ENCODE results near the gene VWDE.
"Not testable (repeated sequence)": the region's sequence is repeated elsewhere in the genome, so short reads cannot be mapped to it uniquely, and the experiment has no call there.

VWDE gene
- total RNA-seq = 0.33 to 18.5 (median 2.4) reads per million in 9 experiments

DNA sequence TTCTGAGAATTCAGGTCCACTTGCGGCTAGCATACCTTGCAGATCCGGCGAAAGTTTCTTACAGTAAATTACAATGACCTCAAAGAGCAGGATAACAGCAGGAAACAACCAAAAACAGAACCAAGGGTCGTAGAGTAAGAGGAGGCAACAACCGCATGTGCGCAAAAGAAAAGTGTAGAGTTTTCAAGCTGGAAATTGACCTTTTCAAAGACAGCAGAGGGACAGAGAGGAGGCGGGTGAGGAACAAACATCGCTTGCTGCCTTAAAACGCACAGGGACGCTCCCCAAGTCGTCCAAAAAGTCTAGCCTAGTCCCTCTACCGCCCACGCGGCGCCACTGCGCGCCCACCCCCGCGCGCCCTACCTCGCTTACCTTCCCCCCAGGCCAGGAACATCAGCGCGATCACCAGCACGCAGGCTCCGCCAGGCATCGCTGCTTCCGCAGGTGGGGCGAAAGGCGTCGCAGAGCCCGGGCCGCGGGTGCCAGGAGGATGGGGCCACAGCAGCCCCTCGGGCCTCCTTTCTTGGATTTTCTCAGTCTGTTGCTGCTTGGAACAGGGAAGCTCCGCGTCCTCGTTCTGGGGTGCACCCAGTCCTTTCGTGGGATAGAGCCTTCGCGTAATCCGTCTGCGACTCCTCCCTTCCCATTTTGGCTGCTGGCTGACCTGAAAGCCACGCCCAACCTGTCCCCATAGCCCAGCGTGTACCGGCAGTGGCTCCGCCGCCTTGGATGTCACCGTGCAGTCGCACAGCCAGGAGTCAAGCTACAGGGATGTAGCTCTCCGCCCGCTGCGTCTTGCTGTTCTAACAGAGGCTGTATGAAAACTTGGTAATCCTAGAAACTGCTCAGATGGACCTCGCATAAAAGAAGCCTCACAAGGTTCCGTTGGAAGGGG is at the start of gene VWDE:
TSS of gene VWDE (minus strand) at position 579 of the 895 bp plus-strand sequence. CDS start at position 430, 149 bp downstream.
- H3K4me1 Mint-ChIP-seq (ENCODE audit: low read depth in 2 of 2) = peaks cover 12% of the 10 kb centered on the region in 2 donors
- peak within 1 kb of the TSS in 1 of 2 donors; percentile 50 for H3K27ac Mint-ChIP-seq
- peak within 1 kb of the TSS; percentile 79 for H3K4me3 Mint-ChIP-seq
- H3K27me3 Mint-ChIP-seq = peaks cover 19 to 59% of the 10 kb centered on the region in 2 donors
- ATAC-seq (replicated peaks) (peak; percentile 84), DNase-seq (peak; percentile 10 to 15 (median 11))
- H3K36me3 Mint-ChIP-seq (ENCODE audit: insufficient read depth) = no peaks in the 10 kb centered on the region
- H3K9me3 Mint-ChIP-seq = peaks cover 0 to 5% of the 10 kb centered on the region in 2 donors

DNA sequence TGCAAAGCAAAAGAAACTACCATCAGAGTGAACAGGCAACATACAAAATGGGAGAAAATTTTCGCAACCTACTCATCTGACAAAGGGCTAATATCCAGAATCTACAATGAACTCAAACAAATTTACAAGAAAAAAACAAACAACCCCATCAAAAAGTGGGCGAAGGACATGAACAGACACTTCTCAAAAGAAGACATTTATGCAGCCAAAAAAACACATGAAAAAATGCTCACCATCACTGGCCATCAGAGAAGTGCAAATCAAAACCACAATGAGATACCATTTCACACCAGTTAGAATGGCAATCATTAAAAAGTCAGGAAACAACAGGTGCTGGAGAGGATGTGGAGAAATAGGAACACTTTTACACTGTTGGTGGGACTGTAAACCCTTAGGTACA is 49.5 kb upstream of the VWDE start:
- DNase-seq; ATAC-seq (replicated peaks); H3K36me3 Mint-ChIP-seq (ENCODE audit: insufficient read depth); H3K27ac Mint-ChIP-seq; H3K4me1 Mint-ChIP-seq (ENCODE audit: low read depth in 2 of 2); H3K4me3 Mint-ChIP-seq; H3K9me3 Mint-ChIP-seq: not testable (repeated sequence)
- peaks cover 0 to 14% of the 10 kb centered on the region in 2 donors for H3K27me3 Mint-ChIP-seq

GRCh38 chr7:12450615-12451014 is 47.0 kb upstream of the VWDE start:
- DNase-seq = no peak
- no peak for ATAC-seq (replicated peaks)
- no peaks in the 10 kb centered on the region for H3K4me1 Mint-ChIP-seq (ENCODE audit: low read depth in 2 of 2)
- H3K9me3 Mint-ChIP-seq = no peaks in the 10 kb centered on the region
- no peaks in the 10 kb centered on the region for H3K36me3 Mint-ChIP-seq (ENCODE audit: insufficient read depth)
- peaks cover 0 to 8% of the 10 kb centered on the region in 2 donors for H3K27me3 Mint-ChIP-seq
- no peak overlapping the region for H3K4me3 Mint-ChIP-seq
- no peak overlapping the region for H3K27ac Mint-ChIP-seq

- Mint-ChIP-seq H3K4me3 (no peak overlapping the region), H3K9me3 (no peaks in the 10 kb centered on the region), H3K27me3 (peaks cover 7 to 9% of the 10 kb centered on the region in 2 donors), H3K4me1 (ENCODE audit: low read depth in 2 of 2) (no peaks in the 10 kb centered on the region), H3K27ac (no peak overlapping the region), H3K36me3 (ENCODE audit: insufficient read depth) (no peaks in the 10 kb centered on the region)
- DNase-seq (no peak), ATAC-seq (replicated peaks) (no peak)
Observed at GRCh38 chr7:12444785-12445184, 41.1 kb upstream of the VWDE start.

DNA sequence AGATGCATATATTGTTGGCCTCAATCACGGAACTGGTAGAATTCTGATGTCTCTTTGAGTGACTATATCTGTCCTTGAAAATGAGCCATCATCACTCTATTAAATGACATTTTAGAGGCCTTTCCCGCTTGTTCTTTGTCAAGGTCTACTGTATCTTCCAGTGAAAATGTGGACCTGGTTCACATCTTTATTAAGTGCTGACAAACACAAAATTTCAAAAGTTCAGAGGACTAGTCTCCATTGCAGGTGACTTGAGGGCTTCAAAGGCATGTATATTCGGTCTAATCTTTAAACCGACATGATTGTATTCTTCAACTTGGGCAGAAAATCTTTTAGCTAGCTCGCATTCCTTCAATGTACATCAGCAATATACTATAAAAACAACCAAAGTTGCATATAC is 36.6 kb upstream of the VWDE start:
- no peaks in the 10 kb centered on the region for H3K9me3 Mint-ChIP-seq
- ATAC-seq (replicated peaks) = no peak
- H3K4me1 Mint-ChIP-seq (ENCODE audit: low read depth in 2 of 2) = no peaks in the 10 kb centered on the region
- no peak overlapping the region for H3K27ac Mint-ChIP-seq
- H3K4me3 Mint-ChIP-seq = no peak overlapping the region
- no peaks in the 10 kb centered on the region for H3K36me3 Mint-ChIP-seq (ENCODE audit: insufficient read depth)
- peaks cover 22 to 29% of the 10 kb centered on the region in 2 donors for H3K27me3 Mint-ChIP-seq
- no peak for DNase-seq

- no peak overlapping the region for H3K4me3 Mint-ChIP-seq
- H3K9me3 Mint-ChIP-seq = no peaks in the 10 kb centered on the region
- no peaks in the 10 kb centered on the region for H3K36me3 Mint-ChIP-seq (ENCODE audit: insufficient read depth)
- DNase-seq = no peak
- H3K4me1 Mint-ChIP-seq (ENCODE audit: low read depth in 2 of 2) = no peaks in the 10 kb centered on the region
- H3K27me3 Mint-ChIP-seq = peaks cover 13 to 29% of the 10 kb centered on the region in 2 donors
- no peak for ATAC-seq (replicated peaks)
- no peak overlapping the region for H3K27ac Mint-ChIP-seq
Observed at GRCh38 chr7:12436896-12437535, 33.4 kb upstream of the VWDE start.

- Mint-ChIP-seq H3K27me3 (peaks cover 13 to 29% of the 10 kb centered on the region in 2 donors), H3K9me3 (no peaks in the 10 kb centered on the region), H3K36me3 (ENCODE audit: insufficient read depth) (no peaks in the 10 kb centered on the region), H3K27ac (no peak overlapping the region), H3K4me1 (ENCODE audit: low read depth in 2 of 2) (no peaks in the 10 kb centered on the region), H3K4me3 (no peak overlapping the region)
- no peak for DNase-seq
- ATAC-seq (replicated peaks) = no peak
Observed at GRCh38 chr7:12436126-12436525, 32.5 kb upstream of the VWDE start.

DNA sequence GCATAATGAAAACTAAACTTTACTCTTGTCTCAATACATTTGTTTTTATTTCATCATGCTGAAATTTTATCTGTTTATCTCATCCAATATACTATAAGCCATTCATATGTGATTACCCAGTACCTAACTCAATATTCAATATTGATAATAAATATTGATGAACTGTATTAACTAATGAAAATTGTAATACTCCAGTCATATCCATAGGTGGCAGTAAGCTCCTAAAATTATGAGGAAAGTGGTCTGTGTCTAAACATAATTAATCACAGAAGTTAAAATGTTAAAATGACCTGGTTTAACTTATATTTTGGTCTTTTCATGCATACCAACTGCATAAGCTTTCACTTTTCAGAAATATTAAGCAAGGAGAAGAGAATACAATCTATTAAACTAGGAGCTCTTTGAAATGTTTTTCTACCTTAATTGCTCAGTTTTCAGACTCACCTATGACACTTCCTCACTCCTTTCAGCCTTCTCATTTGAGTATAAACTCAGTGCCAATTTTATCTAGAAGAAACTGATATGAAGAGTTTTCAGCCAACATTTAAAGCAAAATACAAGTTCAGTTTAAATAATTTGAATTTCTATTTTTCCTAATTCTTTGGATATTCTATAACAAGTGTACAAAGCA is 30.5 kb upstream of the VWDE start:
- ATAC-seq (replicated peaks) (no peak), DNase-seq (no peak)
- H3K27ac Mint-ChIP-seq = no peak overlapping the region
- H3K4me3 Mint-ChIP-seq = no peak overlapping the region
- no peaks in the 10 kb centered on the region for H3K9me3 Mint-ChIP-seq
- no peaks in the 10 kb centered on the region for H3K36me3 Mint-ChIP-seq (ENCODE audit: insufficient read depth)
- H3K27me3 Mint-ChIP-seq = peaks cover 17 to 19% of the 10 kb centered on the region in 2 donors
- H3K4me1 Mint-ChIP-seq (ENCODE audit: low read depth in 2 of 2) = no peaks in the 10 kb centered on the region

GRCh38 chr7:12431886-12432556 is 28.4 kb upstream of the VWDE start:
- no peaks in the 10 kb centered on the region for H3K36me3 Mint-ChIP-seq (ENCODE audit: insufficient read depth)
- H3K4me1 Mint-ChIP-seq (ENCODE audit: low read depth in 2 of 2) = no peaks in the 10 kb centered on the region
- DNase-seq (no peak), ATAC-seq (replicated peaks) (no peak)
- peaks cover 15 to 22% of the 10 kb centered on the region in 2 donors for H3K27me3 Mint-ChIP-seq
- H3K9me3 Mint-ChIP-seq = no peaks in the 10 kb centered on the region
- no peak overlapping the region for H3K27ac Mint-ChIP-seq
- H3K4me3 Mint-ChIP-seq = no peak overlapping the region

GRCh38 chr7:12425311-12425710 is 21.6 kb upstream of the VWDE start:
- ATAC-seq (replicated peaks) = no peak
- no peak for DNase-seq
- Mint-ChIP-seq H3K4me1 (ENCODE audit: low read depth in 2 of 2) (no peaks in the 10 kb centered on the region), H3K36me3 (ENCODE audit: insufficient read depth) (peaks cover 3% of the 10 kb centered on the region), H3K9me3 (peaks cover 0 to 3% of the 10 kb centered on the region in 2 donors), H3K27ac (no peak overlapping the region), H3K4me3 (no peak overlapping the region), H3K27me3 (peaks cover 0 to 15% of the 10 kb centered on the region in 2 donors)

- peak overlapping the region in 1 of 2 donors; percentile 36 for H3K27ac Mint-ChIP-seq
- peaks cover 3% of the 10 kb centered on the region for H3K36me3 Mint-ChIP-seq (ENCODE audit: insufficient read depth)
- H3K4me3 Mint-ChIP-seq = no peak overlapping the region
- ATAC-seq (replicated peaks) = no peak
- H3K9me3 Mint-ChIP-seq = peaks cover 0 to 3% of the 10 kb centered on the region in 2 donors
- no peak for DNase-seq
- H3K27me3 Mint-ChIP-seq = peaks cover 0 to 11% of the 10 kb centered on the region in 2 donors
- H3K4me1 Mint-ChIP-seq (ENCODE audit: low read depth in 2 of 2) = no peaks in the 10 kb centered on the region
Observed at GRCh38 chr7:12423997-12424745, 20.5 kb upstream of the VWDE start.

DNA sequence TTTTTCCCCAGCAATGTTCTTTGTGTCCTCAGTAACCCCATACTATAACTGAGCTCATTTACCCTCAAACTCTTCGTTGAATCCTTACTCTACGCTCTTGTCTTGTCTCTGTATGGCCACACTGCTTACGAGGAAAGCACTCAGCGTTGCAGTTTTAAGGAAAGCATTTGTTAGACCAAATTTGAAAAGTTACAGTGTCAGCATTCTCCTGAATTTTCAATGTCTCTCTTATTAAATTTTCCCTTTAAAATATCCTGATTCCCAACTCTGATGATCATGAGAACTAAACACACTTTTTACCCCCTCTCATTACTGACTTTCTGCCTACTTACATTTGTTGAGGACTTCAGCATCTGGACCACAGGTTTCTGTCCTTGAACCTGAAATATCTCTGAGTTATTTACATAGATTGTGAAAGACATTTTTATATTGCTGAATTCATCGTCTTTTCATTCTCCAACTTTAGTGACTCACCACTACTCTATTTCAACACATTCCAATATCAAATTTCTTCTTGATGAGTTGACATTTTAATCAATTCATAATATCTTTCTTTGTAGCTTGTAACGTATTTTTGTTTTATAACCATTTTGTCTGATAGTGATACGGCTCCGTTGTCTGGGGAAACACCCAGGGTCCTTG is 19.8 kb upstream of the VWDE start:
- DNase-seq (no peak), ATAC-seq (replicated peaks) (no peak)
- Mint-ChIP-seq H3K9me3 (peaks cover 0 to 3% of the 10 kb centered on the region in 2 donors), H3K4me1 (ENCODE audit: low read depth in 2 of 2) (no peaks in the 10 kb centered on the region), H3K4me3 (no peak overlapping the region), H3K27me3 (peaks cover 0 to 5% of the 10 kb centered on the region in 2 donors), H3K27ac (peak overlapping the region in 1 of 2 donors; percentile 36), H3K36me3 (ENCODE audit: insufficient read depth) (peaks cover 3% of the 10 kb centered on the region)

Data from effector memory CD8-positive, alpha-beta T cell (primary cell).